ENCODE results near the gene RIMBP3B.
"Not testable (repeated sequence)": the region's sequence is repeated elsewhere in the genome, so short reads cannot be mapped to it uniquely, and the experiment has no call there.

Gene RIMBP3B

GRCh38 chr22:21402763-21403314, 19.3 kb downstream of the RIMBP3B start:
- H3K4me2 ChIP-seq (ENCODE audit: low read depth, low read length, poor library complexity, severe bottlenecking); H3K9me2 ChIP-seq (replicated peaks; ENCODE audit: insufficient read depth, low read length); H2AFZ ChIP-seq (ENCODE audit: low read depth, low read length, severe bottlenecking); H3K9me3 ChIP-seq (ENCODE audit: insufficient read depth, low read length); H3K27me3 ChIP-seq (ENCODE audit: low read length); H3K9ac ChIP-seq (ENCODE audit: low read length); H4K20me1 ChIP-seq (ENCODE audit: low read depth, low read length); H3K36me3 ChIP-seq (ENCODE audit: low read length); H3F3A ChIP-seq (ENCODE audit: insufficient read depth); H3K79me2 ChIP-seq (ENCODE audit: insufficient read depth, low read length); H3K27ac ChIP-seq (ENCODE audit: low read depth, low read length); H3K4me3 ChIP-seq (ENCODE audit: insufficient read depth, low read length, poor library complexity, severe bottlenecking): not testable (repeated sequence)

GRCh38 chr22:21407139-21407538, 23.6 kb downstream of the RIMBP3B start:
- not testable (repeated sequence) for H3K36me3 ChIP-seq (ENCODE audit: low read length); H3K9me2 ChIP-seq (replicated peaks; ENCODE audit: insufficient read depth, low read length); H3K27ac ChIP-seq (ENCODE audit: low read depth, low read length); H4K20me1 ChIP-seq (ENCODE audit: low read depth, low read length); H3K9ac ChIP-seq (ENCODE audit: low read length); H3K4me3 ChIP-seq (ENCODE audit: insufficient read depth, low read length, poor library complexity, severe bottlenecking); H2AFZ ChIP-seq (ENCODE audit: low read depth, low read length, severe bottlenecking); H3K27me3 ChIP-seq (ENCODE audit: low read length); H3K4me2 ChIP-seq (ENCODE audit: low read depth, low read length, poor library complexity, severe bottlenecking); H3K9me3 ChIP-seq (ENCODE audit: insufficient read depth, low read length); H3F3A ChIP-seq (ENCODE audit: insufficient read depth); H3K79me2 ChIP-seq (ENCODE audit: insufficient read depth, low read length)

- H3K27me3 ChIP-seq (ENCODE audit: low read length); H3F3A ChIP-seq (ENCODE audit: insufficient read depth); H3K9me2 ChIP-seq (replicated peaks; ENCODE audit: insufficient read depth, low read length); H3K9ac ChIP-seq (ENCODE audit: low read length); H3K27ac ChIP-seq (ENCODE audit: low read depth, low read length); H4K20me1 ChIP-seq (ENCODE audit: low read depth, low read length); H3K79me2 ChIP-seq (ENCODE audit: insufficient read depth, low read length); H3K9me3 ChIP-seq (ENCODE audit: insufficient read depth, low read length); H3K36me3 ChIP-seq (ENCODE audit: low read length); H2AFZ ChIP-seq (ENCODE audit: low read depth, low read length, severe bottlenecking); H3K4me3 ChIP-seq (ENCODE audit: insufficient read depth, low read length, poor library complexity, severe bottlenecking); H3K4me2 ChIP-seq (ENCODE audit: low read depth, low read length, poor library complexity, severe bottlenecking): not testable (repeated sequence)
Observed at GRCh38 chr22:21407792-21408191, 24.2 kb downstream of the RIMBP3B start.

GRCh38 chr22:21416375-21416774, 32.8 kb downstream of the RIMBP3B start:
- not testable (repeated sequence) for H4K20me1 ChIP-seq (ENCODE audit: low read depth, low read length); H3K9me2 ChIP-seq (replicated peaks; ENCODE audit: insufficient read depth, low read length); H3K4me2 ChIP-seq (ENCODE audit: low read depth, low read length, poor library complexity, severe bottlenecking); H3K9me3 ChIP-seq (ENCODE audit: insufficient read depth, low read length); H3K4me3 ChIP-seq (ENCODE audit: insufficient read depth, low read length, poor library complexity, severe bottlenecking); H3F3A ChIP-seq (ENCODE audit: insufficient read depth); H3K36me3 ChIP-seq (ENCODE audit: low read length); H2AFZ ChIP-seq (ENCODE audit: low read depth, low read length, severe bottlenecking); H3K27ac ChIP-seq (ENCODE audit: low read depth, low read length); H3K9ac ChIP-seq (ENCODE audit: low read length); H3K27me3 ChIP-seq (ENCODE audit: low read length); H3K79me2 ChIP-seq (ENCODE audit: insufficient read depth, low read length)

GRCh38 chr22:21417227-21417746, 33.7 kb downstream of the RIMBP3B start, which contains the start of gene HIC2:
Gene HIC2, plus strand, starts transcription at chr22:21417371. Its CDS starts 25,461 bp downstream, at chr22:21442832.
- H3K36me3 ChIP-seq (ENCODE audit: low read length); H3F3A ChIP-seq (ENCODE audit: insufficient read depth); H3K79me2 ChIP-seq (ENCODE audit: insufficient read depth, low read length); H3K27me3 ChIP-seq (ENCODE audit: low read length); H3K9ac ChIP-seq (ENCODE audit: low read length); H3K4me3 ChIP-seq (ENCODE audit: insufficient read depth, low read length, poor library complexity, severe bottlenecking); H3K9me2 ChIP-seq (replicated peaks; ENCODE audit: insufficient read depth, low read length); H3K4me2 ChIP-seq (ENCODE audit: low read depth, low read length, poor library complexity, severe bottlenecking); H4K20me1 ChIP-seq (ENCODE audit: low read depth, low read length); H3K27ac ChIP-seq (ENCODE audit: low read depth, low read length); H3K9me3 ChIP-seq (ENCODE audit: insufficient read depth, low read length); H2AFZ ChIP-seq (ENCODE audit: low read depth, low read length, severe bottlenecking): not testable (repeated sequence)

GRCh38 chr22:21417853-21418252, 34.3 kb downstream of the RIMBP3B start:
- not testable (repeated sequence) for H3K9ac ChIP-seq (ENCODE audit: low read length); H3K9me2 ChIP-seq (replicated peaks; ENCODE audit: insufficient read depth, low read length); H3K4me2 ChIP-seq (ENCODE audit: low read depth, low read length, poor library complexity, severe bottlenecking); H3K27me3 ChIP-seq (ENCODE audit: low read length); H4K20me1 ChIP-seq (ENCODE audit: low read depth, low read length); H2AFZ ChIP-seq (ENCODE audit: low read depth, low read length, severe bottlenecking); H3F3A ChIP-seq (ENCODE audit: insufficient read depth); H3K79me2 ChIP-seq (ENCODE audit: insufficient read depth, low read length); H3K4me3 ChIP-seq (ENCODE audit: insufficient read depth, low read length, poor library complexity, severe bottlenecking); H3K36me3 ChIP-seq (ENCODE audit: low read length); H3K9me3 ChIP-seq (ENCODE audit: insufficient read depth, low read length); H3K27ac ChIP-seq (ENCODE audit: low read depth, low read length)

- H3K27ac ChIP-seq (ENCODE audit: low read depth, low read length); H3K36me3 ChIP-seq (ENCODE audit: low read length); H2AFZ ChIP-seq (ENCODE audit: low read depth, low read length, severe bottlenecking); H3K79me2 ChIP-seq (ENCODE audit: insufficient read depth, low read length); H3K27me3 ChIP-seq (ENCODE audit: low read length); H3K4me3 ChIP-seq (ENCODE audit: insufficient read depth, low read length, poor library complexity, severe bottlenecking); H3K4me2 ChIP-seq (ENCODE audit: low read depth, low read length, poor library complexity, severe bottlenecking); H3K9me3 ChIP-seq (ENCODE audit: insufficient read depth, low read length); H3F3A ChIP-seq (ENCODE audit: insufficient read depth); H3K9me2 ChIP-seq (replicated peaks; ENCODE audit: insufficient read depth, low read length); H4K20me1 ChIP-seq (ENCODE audit: low read depth, low read length); H3K9ac ChIP-seq (ENCODE audit: low read length): not testable (repeated sequence)
Observed at GRCh38 chr22:21418974-21419638, 35.6 kb downstream of the RIMBP3B start.

- H3K9me2 ChIP-seq (replicated peaks; ENCODE audit: insufficient read depth, low read length); H3K27ac ChIP-seq (ENCODE audit: low read depth, low read length); H3K4me2 ChIP-seq (ENCODE audit: low read depth, low read length, poor library complexity, severe bottlenecking); H2AFZ ChIP-seq (ENCODE audit: low read depth, low read length, severe bottlenecking); H4K20me1 ChIP-seq (ENCODE audit: low read depth, low read length); H3K9me3 ChIP-seq (ENCODE audit: insufficient read depth, low read length); H3F3A ChIP-seq (ENCODE audit: insufficient read depth); H3K79me2 ChIP-seq (ENCODE audit: insufficient read depth, low read length); H3K36me3 ChIP-seq (ENCODE audit: low read length); H3K9ac ChIP-seq (ENCODE audit: low read length); H3K4me3 ChIP-seq (ENCODE audit: insufficient read depth, low read length, poor library complexity, severe bottlenecking); H3K27me3 ChIP-seq (ENCODE audit: low read length): not testable (repeated sequence)
Observed at GRCh38 chr22:21420180-21420763, 36.7 kb downstream of the RIMBP3B start.

All from SU-DHL-6 (cell line).